ENCODE data around the gene BBIP1.

Gene BBIP1

GRCh38 chr10:110903280-110904278, 15.4 kb downstream of the BBIP1 start:
- in situ Hi-C loops (cut with MboI; ENCODE audit: low pct_unique_long_range_greater_than_20kb, low sequenced_read_pairs, unreplicated experiment) = loop anchor here (25.0 kb wide), 1 partner anchor 291 kb away; no protein-coding TSS in a partner anchor
- TF ChIP-seq CTCF (IDR thresholded peaks at IDR 0.05; ENCODE audit: extremely low read depth, insufficient read depth, missing control alignments) = no peak
- no peak for DNase-seq (ENCODE audit: low spot score)

GRCh38 chr10:110901954-110902819, 16.8 kb downstream of the BBIP1 start:
- TF ChIP-seq CTCF (IDR thresholded peaks at IDR 0.05; ENCODE audit: extremely low read depth, insufficient read depth, missing control alignments) = no peak
- DNase-seq (ENCODE audit: low spot score) = no peak
- in situ Hi-C loops (cut with MboI; ENCODE audit: low pct_unique_long_range_greater_than_20kb, low sequenced_read_pairs, unreplicated experiment) = loop anchor here (25.0 kb wide), 1 partner anchor 290 kb away; no protein-coding TSS in a partner anchor

- no peak for DNase-seq (ENCODE audit: low spot score)
- in situ Hi-C loops (cut with MboI; ENCODE audit: low pct_unique_long_range_greater_than_20kb, low sequenced_read_pairs, unreplicated experiment) = loop anchor here (25.0 kb wide), 1 partner anchor 289 kb away; no protein-coding TSS in a partner anchor
- TF ChIP-seq CTCF (IDR thresholded peaks at IDR 0.05; ENCODE audit: extremely low read depth, insufficient read depth, missing control alignments) = no peak
These were observed 18.0 kb downstream of the BBIP1 start for GRCh38 chr10:110900983-110901382.

- in situ Hi-C loops (cut with MboI; ENCODE audit: low pct_unique_long_range_greater_than_20kb, low sequenced_read_pairs, unreplicated experiment) = no loop called here
- no peak for TF ChIP-seq CTCF (IDR thresholded peaks at IDR 0.05; ENCODE audit: extremely low read depth, insufficient read depth, missing control alignments)
- DNase-seq (ENCODE audit: low spot score) = no peak
These were observed 20.6 kb downstream of the BBIP1 start for GRCh38 chr10:110898391-110898790.

- in situ Hi-C loops (cut with MboI; ENCODE audit: low pct_unique_long_range_greater_than_20kb, low sequenced_read_pairs, unreplicated experiment) = no loop called here
These were observed 21.8 kb downstream of the BBIP1 start for GRCh38 chr10:110897184-110897583.

More at GRCh38 chr10:110897184-110897583, 21.8 kb downstream of the BBIP1 start:
- DNase-seq (ENCODE audit: low spot score) = no peak
- no peak for TF ChIP-seq CTCF (IDR thresholded peaks at IDR 0.05; ENCODE audit: extremely low read depth, insufficient read depth, missing control alignments)

All from GM13977 (cell line).